Large intestine (tissue), 3 donors: ENCODE results near the gene MOCS1. TPM values are rescaled to one million over a fixed set of nuclear protein-coding genes. Genes with fewer than 3 reads are reported as not detected.
A peak's percentile ranks its signal among the peaks of the same experiment; 100 is the strongest.

Experiments
- DNase-seq, 2 donors: peaks; one replicate each; pipeline versions ENCODE4 v3.0.0 to v3.0.0-alpha.2; 2013
- H3K27ac ChIP-seq: one replicate; pipeline ENCODE4 v1.5.1; 2013; ENCODE audit warnings: low read length
- H3K27me3 ChIP-seq: 2 replicates; pipeline ENCODE4 v1.6.1; 2013; ENCODE audit warnings: low read length; ENCODE audit not compliant: control insufficient read depth, insufficient read depth
- H3K36me3 ChIP-seq: 2 replicates; pipeline ENCODE4 v1.6.1; 2013; ENCODE audit warnings: low read length; ENCODE audit not compliant: control insufficient read depth, insufficient read depth
- H3K4me1 ChIP-seq: one replicate; pipeline ENCODE4 v1.6.1; 2013; ENCODE audit warnings: low read length; ENCODE audit not compliant: control insufficient read depth, insufficient read depth
- H3K4me3 ChIP-seq: one replicate; pipeline ENCODE4 v1.5.1; 2013; ENCODE audit warnings: low read length
- H3K9me3 ChIP-seq: one replicate; pipeline ENCODE4 v1.6.1; 2013; ENCODE audit warnings: mild to moderate bottlenecking, low read depth, low read length, moderate library complexity; ENCODE audit not compliant: control insufficient read depth
- WGBS: methylation state at CpG from one replicate; pipeline ENCODE4 v1.1.5; 2013; ENCODE audit warnings: low lambda C conversion rate; ENCODE audit not compliant: insufficient coverage; 5-methylcytosine and 5-hydroxymethylcytosine counted together
- polyA plus RNA-seq: library from polyadenylated mRNA; unstranded; fragments of 120-200 nt; gene quantifications from one replicate; pipeline ENCODE4 v1.2.1, GENCODE V29; 2013

The MOCS1 gene
- polyA plus RNA-seq, 1 donor: 14.6 TPM

GRCh38 chr6:39896701-39897100 is 37.6 kb downstream of the MOCS1 start:
- Histone ChIP-seq H3K4me3 (no peak overlapping the region), H3K27ac (no peak overlapping the region), H3K27me3 (no peaks in the 10 kb centered on the region), H3K9me3 (no peaks in the 10 kb centered on the region), H3K36me3 (peaks cover 17% of the 10 kb centered on the region), H3K4me1 (peaks cover 9% of the 10 kb centered on the region)
- DNase-seq: no peak
- no CpG with 5 or more reads among the region's 12 CpGs for WGBS

GRCh38 chr6:39893286-39893685 is 41.0 kb downstream of the MOCS1 start:
- Histone ChIP-seq H3K36me3 (peaks cover 3% of the 10 kb centered on the region), H3K27ac (no peak overlapping the region), H3K4me1 (no peaks in the 10 kb centered on the region), H3K9me3 (no peaks in the 10 kb centered on the region), H3K27me3 (no peaks in the 10 kb centered on the region), H3K4me3 (no peak overlapping the region)
- 71% methylated on average over 1 of the region's 8 CpGs for WGBS
- no peak for DNase-seq

GRCh38 chr6:39892490-39893129 is 41.7 kb downstream of the MOCS1 start:
- Histone ChIP-seq H3K9me3 (no peaks in the 10 kb centered on the region), H3K27me3 (no peaks in the 10 kb centered on the region), H3K36me3 (peaks cover 3% of the 10 kb centered on the region), H3K4me3 (no peak overlapping the region), H3K27ac (no peak overlapping the region), H3K4me1 (peaks cover 3% of the 10 kb centered on the region)
- WGBS: no CpG with 5 or more reads among the region's 2 CpGs
- peak; percentile 36 to 37 for DNase-seq

DNA sequence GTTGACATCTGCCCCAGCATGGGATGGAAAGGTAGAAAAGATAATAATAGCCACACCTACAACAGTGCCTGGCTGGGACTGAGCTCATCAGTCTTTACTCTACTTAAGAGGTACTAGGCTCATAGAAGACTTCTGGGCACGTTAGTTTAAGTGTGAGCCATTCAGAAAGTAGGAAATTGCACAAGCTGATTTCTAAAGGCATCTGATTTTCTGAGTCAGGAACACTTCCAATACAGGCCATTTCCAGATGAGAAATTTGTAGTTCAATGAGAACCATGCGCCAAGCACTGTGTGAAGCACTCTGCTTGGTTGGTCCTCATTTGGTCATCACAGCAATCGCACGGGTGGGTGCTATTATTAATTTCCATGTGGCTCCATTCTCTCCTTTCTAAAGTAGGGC is 42.3 kb downstream of the MOCS1 start:
- peaks cover 5% of the 10 kb centered on the region for H3K4me1 ChIP-seq
- no peaks in the 10 kb centered on the region for H3K27me3 ChIP-seq
- H3K9me3 ChIP-seq: no peaks in the 10 kb centered on the region
- WGBS: no CpG with 5 or more reads among the region's 4 CpGs
- no peak for DNase-seq
- no peak overlapping the region for H3K4me3 ChIP-seq
- H3K36me3 ChIP-seq: peaks cover 3% of the 10 kb centered on the region
- no peak overlapping the region for H3K27ac ChIP-seq

DNA sequence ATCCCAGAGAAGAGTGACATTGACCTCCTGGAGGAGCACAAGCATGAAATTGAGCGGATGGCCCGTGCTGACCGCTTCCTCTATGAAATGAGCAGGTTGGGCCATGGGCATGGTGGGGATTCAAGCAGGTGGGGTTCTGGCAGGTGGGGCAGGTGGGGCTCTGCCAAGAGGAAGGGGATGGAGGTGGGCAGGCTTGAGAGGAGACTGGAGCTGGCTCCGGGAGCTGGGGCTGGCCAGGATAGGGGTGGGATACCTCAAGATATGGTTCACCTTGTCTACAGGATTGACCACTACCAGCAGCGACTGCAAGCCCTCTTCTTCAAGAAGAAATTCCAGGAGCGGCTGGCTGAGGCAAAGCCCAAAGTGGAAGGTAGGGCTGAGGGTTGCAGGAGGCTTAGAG is 42.9 kb downstream of the MOCS1 start:
- H3K36me3 ChIP-seq: peaks cover 2% of the 10 kb centered on the region
- no peaks in the 10 kb centered on the region for H3K9me3 ChIP-seq
- no peak overlapping the region for H3K27ac ChIP-seq
- no peak overlapping the region for H3K4me3 ChIP-seq
- no peaks in the 10 kb centered on the region for H3K27me3 ChIP-seq
- no peak for DNase-seq
- WGBS: no CpG with 5 or more reads among the region's 6 CpGs
- H3K4me1 ChIP-seq: peaks cover 5% of the 10 kb centered on the region

DNA sequence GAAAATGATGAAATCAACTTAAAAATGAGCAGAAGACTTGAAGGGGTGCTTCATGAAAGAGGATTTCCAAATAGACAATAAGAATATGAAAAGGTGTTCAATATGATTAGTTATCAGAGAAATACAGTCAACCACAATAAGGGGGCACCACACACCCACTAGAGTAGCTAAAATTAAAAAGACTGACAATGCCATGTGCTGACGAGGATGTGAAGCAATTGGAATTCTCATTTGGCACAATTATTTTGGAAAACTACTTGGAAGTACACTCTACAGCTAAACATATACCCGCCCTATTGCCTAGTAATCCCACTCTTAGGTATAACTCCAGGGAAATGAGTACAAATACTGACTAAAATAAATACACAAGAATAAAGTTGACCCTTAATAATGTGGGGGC is 45.0 kb downstream of the MOCS1 start:
- Histone ChIP-seq H3K4me3 (no peak overlapping the region), H3K36me3 (peaks cover 3% of the 10 kb centered on the region), H3K27me3 (no peaks in the 10 kb centered on the region), H3K27ac (no peak overlapping the region), H3K4me1 (peaks cover 5% of the 10 kb centered on the region), H3K9me3 (no peaks in the 10 kb centered on the region)
- DNase-seq: no peak
- WGBS: no CpG with 5 or more reads among the region's 2 CpGs

DNA sequence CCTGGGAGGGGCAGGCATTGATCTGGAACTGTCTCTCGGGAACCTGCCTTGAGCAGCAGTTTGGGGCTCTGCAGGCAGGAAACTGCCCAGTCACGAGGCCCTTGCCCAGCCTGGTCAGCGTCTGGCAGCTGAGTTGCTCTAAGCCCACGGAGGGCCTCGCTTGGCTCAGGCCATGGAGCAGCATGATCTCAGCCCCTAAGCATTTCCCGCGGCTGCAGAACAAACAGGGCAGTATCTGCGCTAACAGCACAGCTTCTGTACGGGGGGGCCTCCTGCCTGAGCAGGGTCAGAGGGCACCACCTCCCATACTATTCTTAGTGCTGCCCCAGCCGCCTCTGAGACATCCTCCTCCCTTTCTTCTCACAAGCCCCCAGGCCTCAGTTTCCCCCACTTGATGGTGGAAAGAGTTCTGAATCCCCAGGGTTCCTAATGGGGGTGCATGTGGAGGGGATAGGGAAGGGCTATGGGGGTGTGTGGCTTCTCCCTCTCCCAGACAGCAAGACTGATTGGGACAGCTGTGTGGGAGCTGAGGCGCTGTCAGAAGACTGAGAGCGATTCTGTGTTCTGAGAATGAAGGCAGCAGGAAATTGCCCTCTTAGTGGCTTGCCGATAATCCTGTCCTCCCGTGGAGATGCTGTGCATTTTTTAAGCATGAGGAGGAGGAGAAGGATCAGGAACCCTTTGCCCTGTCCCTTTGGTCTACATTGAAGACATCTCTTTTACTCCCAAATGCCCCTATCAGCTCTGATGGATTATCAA is 46.4 kb downstream of the MOCS1 start:
- WGBS: 60% methylated on average over 2 of the region's 14 CpGs
- peak; percentile 77 to 82 for DNase-seq
- H3K4me1 ChIP-seq: peaks cover 5% of the 10 kb centered on the region
- H3K9me3 ChIP-seq: no peaks in the 10 kb centered on the region
- H3K27me3 ChIP-seq: no peaks in the 10 kb centered on the region
- H3K36me3 ChIP-seq: peaks cover 3% of the 10 kb centered on the region
- no peak overlapping the region for H3K27ac ChIP-seq
- H3K4me3 ChIP-seq: no peak overlapping the region

DNA sequence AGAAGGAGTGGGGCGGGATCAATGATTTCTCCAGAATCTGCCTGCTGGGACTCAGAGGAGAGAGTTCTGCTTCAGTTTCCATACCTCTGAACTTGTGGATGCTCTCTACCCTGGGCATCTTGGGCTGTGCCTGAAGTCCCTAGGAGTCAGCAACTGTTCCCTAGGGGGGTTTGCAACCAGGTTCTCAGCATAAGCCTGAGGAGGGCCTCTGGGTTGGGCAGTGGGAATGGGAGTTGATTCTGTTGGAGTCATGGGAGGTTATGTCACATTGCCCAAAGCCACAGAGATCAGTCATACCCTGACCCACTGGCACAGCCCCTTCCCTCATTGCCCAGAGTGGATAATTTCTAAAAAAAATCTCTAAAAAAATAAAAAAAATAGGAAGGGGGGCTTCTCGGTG is 47.4 kb downstream of the MOCS1 start:
- H3K4me1 ChIP-seq: peaks cover 5% of the 10 kb centered on the region
- H3K4me3 ChIP-seq: no peak overlapping the region
- H3K27me3 ChIP-seq: no peaks in the 10 kb centered on the region
- WGBS: 83% methylated on average over 1 of the region's 2 CpGs
- H3K27ac ChIP-seq: no peak overlapping the region
- DNase-seq: no peak
- peaks cover 3% of the 10 kb centered on the region for H3K36me3 ChIP-seq
- no peaks in the 10 kb centered on the region for H3K9me3 ChIP-seq

DNA sequence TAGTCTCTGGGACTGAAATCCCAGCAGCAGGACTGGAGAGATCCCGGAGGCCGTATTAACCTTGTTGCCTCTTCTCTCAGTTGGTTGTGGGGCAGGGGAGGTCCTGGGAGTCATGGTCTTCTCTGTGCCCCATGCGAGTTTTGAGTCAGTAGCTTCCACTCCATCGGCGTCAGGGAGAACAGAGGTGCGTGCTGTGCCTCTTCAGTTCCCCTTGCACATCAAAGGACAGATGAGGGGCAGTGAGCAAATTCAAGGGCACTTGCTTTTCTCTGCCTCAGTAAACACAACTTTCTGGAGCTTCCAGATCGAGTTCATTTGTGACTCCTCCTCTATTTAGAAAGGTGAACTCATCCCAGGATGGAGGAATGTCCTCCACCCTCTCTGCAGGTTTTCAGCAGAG is 48.6 kb downstream of the MOCS1 start:
- H3K4me3 ChIP-seq: no peak overlapping the region
- WGBS: no CpG with 5 or more reads among the region's 7 CpGs
- no peaks in the 10 kb centered on the region for H3K27me3 ChIP-seq
- peaks cover 3% of the 10 kb centered on the region for H3K36me3 ChIP-seq
- no peaks in the 10 kb centered on the region for H3K9me3 ChIP-seq
- no peak overlapping the region for H3K27ac ChIP-seq
- H3K4me1 ChIP-seq: peaks cover 5% of the 10 kb centered on the region
- no peak for DNase-seq

GRCh38 chr6:39884696-39885095 is 49.6 kb downstream of the MOCS1 start:
- no peak for DNase-seq
- H3K27ac ChIP-seq: no peak overlapping the region
- no peak overlapping the region for H3K4me3 ChIP-seq
- H3K9me3 ChIP-seq: no peaks in the 10 kb centered on the region
- WGBS: no CpG with 5 or more reads among the region's 5 CpGs
- H3K36me3 ChIP-seq: peaks cover 8% of the 10 kb centered on the region
- H3K27me3 ChIP-seq: no peaks in the 10 kb centered on the region
- peaks cover 5% of the 10 kb centered on the region for H3K4me1 ChIP-seq

GRCh38 chr6:39882531-39882899 is 51.7 kb downstream of the MOCS1 start:
- H3K9me3 ChIP-seq: no peaks in the 10 kb centered on the region
- H3K27ac ChIP-seq: peak overlapping the region; percentile 42

More at GRCh38 chr6:39882531-39882899, 51.7 kb downstream of the MOCS1 start:
- peaks cover 15% of the 10 kb centered on the region for H3K36me3 ChIP-seq
- no CpG with 5 or more reads among the region's 8 CpGs for WGBS
- no peaks in the 10 kb centered on the region for H3K27me3 ChIP-seq
- peak; percentile 57 to 60 for DNase-seq
- H3K4me1 ChIP-seq: peaks cover 1% of the 10 kb centered on the region
- H3K4me3 ChIP-seq: no peak overlapping the region
